ENCODE results near the gene DST.

DST gene

GRCh38 chr6:56682635-56683034 lies 39.9 kb upstream of the DST start:
- CTCF ChIA-PET: interaction anchor here (1.9 kb wide), 1 partner anchor 15 kb away, joined by 17 read pairs; no protein-coding TSS in a partner anchor
- 100% methylated on average over 1 of the region's 1 CpG for WGBS (ENCODE audit: insufficient coverage)
- POLR2A ChIA-PET: no interaction called here
- Histone ChIP-seq H3K36me3 (ENCODE audit: control insufficient read depth in 4 of 4, insufficient read depth in 4 of 4, low read length in 3 of 4) (no peaks in the 10 kb centered on the region), H3K27me3 (replicated peaks in 2 of 5; ENCODE audit: control insufficient read depth in 4 of 5, insufficient read depth in 5 of 5, low read length in 4 of 5) (no peaks in the 10 kb centered on the region), H3K27ac (ENCODE audit: insufficient read depth in 1 of 2, low read depth in 1 of 2, low read length in 2 of 2, poor library complexity in 1 of 2, severe bottlenecking in 2 of 2) (no peak overlapping the region), H3K9me3 (ENCODE audit: control extremely low read depth in 1 of 5, control insufficient read depth in 4 of 5, insufficient read depth in 2 of 5, low read depth in 1 of 5, low read length in 4 of 5) (no peaks in the 10 kb centered on the region), H3K4me3 (ENCODE audit: control insufficient read depth in 1 of 7, extremely low read depth in 1 of 7, insufficient read depth in 4 of 7, low read depth in 2 of 7, low read length in 6 of 7) (no peak overlapping the region), H3K4me1 (ENCODE audit: control extremely low read depth in 1 of 4, control insufficient read depth in 4 of 4, insufficient read depth in 4 of 4, low read length in 3 of 4) (no peaks in the 10 kb centered on the region)
- no peak for DNase-seq

DNA sequence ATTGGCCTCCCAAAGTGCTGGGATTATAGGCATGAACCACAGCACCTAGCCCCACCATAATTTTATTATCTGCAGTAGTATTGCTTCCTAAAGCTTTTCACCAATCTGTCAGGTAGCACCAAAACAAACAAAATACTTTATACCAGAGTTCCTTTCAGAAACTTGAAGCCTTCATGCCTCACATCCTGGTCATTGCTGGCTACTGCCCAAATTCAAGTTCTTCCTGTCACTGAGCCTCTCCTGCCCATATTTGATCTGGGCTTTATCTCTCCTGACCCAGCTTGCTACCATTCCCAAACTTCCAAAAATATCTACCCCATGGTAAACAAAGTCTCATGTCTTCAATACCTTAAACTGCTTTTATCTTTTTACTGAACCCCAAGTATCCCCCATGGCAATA lies 34.9 kb upstream of the DST start:
- ChIA-PET CTCF (interaction anchor here (1.2 to 1.3 kb wide), 2 partner anchors 23 to 30 kb away, joined by 3 to 4 read pairs; no protein-coding TSS in a partner anchor), POLR2A (no interaction called here)
- no peaks in the 10 kb centered on the region for H3K9me3 ChIP-seq (ENCODE audit: control extremely low read depth in 1 of 5, control insufficient read depth in 4 of 5, insufficient read depth in 2 of 5, low read depth in 1 of 5, low read length in 4 of 5)
- no peak for DNase-seq
- no peaks in the 10 kb centered on the region for H3K27me3 ChIP-seq (replicated peaks in 2 of 5; ENCODE audit: control insufficient read depth in 4 of 5, insufficient read depth in 5 of 5, low read length in 4 of 5)
- H3K27ac ChIP-seq (ENCODE audit: insufficient read depth in 1 of 2, low read depth in 1 of 2, low read length in 2 of 2, poor library complexity in 1 of 2, severe bottlenecking in 2 of 2): no peak overlapping the region
- H3K4me3 ChIP-seq (ENCODE audit: control insufficient read depth in 1 of 7, extremely low read depth in 1 of 7, insufficient read depth in 4 of 7, low read depth in 2 of 7, low read length in 6 of 7): no peak overlapping the region
- no peaks in the 10 kb centered on the region for H3K36me3 ChIP-seq (ENCODE audit: control insufficient read depth in 4 of 4, insufficient read depth in 4 of 4, low read length in 3 of 4)
- peaks cover 0 to 5% (median 2%) of the 10 kb centered on the region in 4 experiments for H3K4me1 ChIP-seq (ENCODE audit: control extremely low read depth in 1 of 4, control insufficient read depth in 4 of 4, insufficient read depth in 4 of 4, low read length in 3 of 4)

DNA sequence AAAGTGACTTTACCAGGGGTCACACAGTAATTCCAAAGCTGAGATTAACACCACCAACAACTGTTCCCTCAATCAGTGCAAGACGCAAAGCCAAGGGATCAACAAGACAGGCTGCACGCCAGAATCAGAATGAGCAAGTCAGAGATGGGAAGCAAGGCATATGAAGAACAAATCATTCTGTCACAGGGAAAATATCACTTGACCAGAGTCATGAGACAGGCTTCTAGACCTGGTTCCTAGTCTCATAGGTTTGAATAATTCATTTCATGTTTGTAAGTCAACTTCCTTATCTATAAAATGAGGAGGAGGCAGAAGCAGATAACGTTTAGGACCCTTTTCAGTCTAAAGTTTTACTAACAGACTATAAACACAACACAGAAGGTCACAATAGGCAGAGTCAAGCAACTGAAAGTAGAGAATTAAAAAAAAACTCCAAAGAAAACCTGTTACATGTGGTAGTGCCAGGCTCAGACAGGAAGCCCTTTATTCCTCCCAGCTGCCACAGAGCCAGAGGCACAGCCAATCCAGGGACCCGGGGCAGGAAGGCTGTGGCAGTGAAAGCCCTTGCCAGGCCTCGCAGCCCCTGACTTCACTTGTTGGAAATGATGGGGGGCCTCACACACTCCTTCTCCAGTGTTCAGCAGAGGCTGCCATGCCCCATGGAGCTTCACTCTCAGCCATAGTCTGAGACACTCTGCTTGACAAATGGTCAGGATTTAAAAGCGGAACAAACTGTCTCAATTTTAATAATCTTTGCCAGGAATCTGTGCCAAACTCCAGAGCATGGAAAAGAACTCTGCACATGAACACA lies 29.2 kb upstream of the DST start:
- ChIA-PET CTCF (interaction anchor here (0.8 to 1.6 kb wide), 5 partner anchors 17 to 86 kb away, joined by 3 to 5 read pairs (median 3); no protein-coding TSS in a partner anchor), POLR2A (no interaction called here)
- peaks cover 0 to 2% (median 0%) of the 10 kb centered on the region in 4 experiments for H3K36me3 ChIP-seq (ENCODE audit: control insufficient read depth in 4 of 4, insufficient read depth in 4 of 4, low read length in 3 of 4)
- H3K9me3 ChIP-seq (ENCODE audit: control extremely low read depth in 1 of 5, control insufficient read depth in 4 of 5, insufficient read depth in 2 of 5, low read depth in 1 of 5, low read length in 4 of 5): no peaks in the 10 kb centered on the region
- H3K27ac ChIP-seq (ENCODE audit: insufficient read depth in 1 of 2, low read depth in 1 of 2, low read length in 2 of 2, poor library complexity in 1 of 2, severe bottlenecking in 2 of 2): peak overlapping the region; percentile 25 to 65
- H3K4me1 ChIP-seq (ENCODE audit: control extremely low read depth in 1 of 4, control insufficient read depth in 4 of 4, insufficient read depth in 4 of 4, low read length in 3 of 4): peaks cover 7 to 26% (median 16%) of the 10 kb centered on the region in 4 experiments
- DNase-seq: peak in 2 of 3 donors; percentile 51 to 67
- 17% methylated on average over 1 of the region's 6 CpGs for WGBS (ENCODE audit: insufficient coverage)
- no peaks in the 10 kb centered on the region for H3K27me3 ChIP-seq (replicated peaks in 2 of 5; ENCODE audit: control insufficient read depth in 4 of 5, insufficient read depth in 5 of 5, low read length in 4 of 5)
- H3K4me3 ChIP-seq (ENCODE audit: control insufficient read depth in 1 of 7, extremely low read depth in 1 of 7, insufficient read depth in 4 of 7, low read depth in 2 of 7, low read length in 6 of 7): peak overlapping the region in 4 of 7 experiments; percentile 17 to 64 (median 39)

GRCh38 chr6:56671160-56671559 lies 28.5 kb upstream of the DST start:
- ChIA-PET CTCF (interaction anchor here (1.2 to 2.1 kb wide), 2 partner anchors 31 to 36 kb away, joined by 3 to 6 read pairs; no protein-coding TSS in a partner anchor), POLR2A (no interaction called here)
- H3K4me3 ChIP-seq (ENCODE audit: control insufficient read depth in 1 of 7, extremely low read depth in 1 of 7, insufficient read depth in 4 of 7, low read depth in 2 of 7, low read length in 6 of 7): no peak overlapping the region
- peaks cover 7 to 33% (median 20%) of the 10 kb centered on the region in 4 experiments for H3K4me1 ChIP-seq (ENCODE audit: control extremely low read depth in 1 of 4, control insufficient read depth in 4 of 4, insufficient read depth in 4 of 4, low read length in 3 of 4)
- peaks cover 0 to 2% (median 0%) of the 10 kb centered on the region in 4 experiments for H3K36me3 ChIP-seq (ENCODE audit: control insufficient read depth in 4 of 4, insufficient read depth in 4 of 4, low read length in 3 of 4)
- DNase-seq: no peak
- no peaks in the 10 kb centered on the region for H3K27me3 ChIP-seq (replicated peaks in 2 of 5; ENCODE audit: control insufficient read depth in 4 of 5, insufficient read depth in 5 of 5, low read length in 4 of 5)
- no peak overlapping the region for H3K27ac ChIP-seq (ENCODE audit: insufficient read depth in 1 of 2, low read depth in 1 of 2, low read length in 2 of 2, poor library complexity in 1 of 2, severe bottlenecking in 2 of 2)
- H3K9me3 ChIP-seq (ENCODE audit: control extremely low read depth in 1 of 5, control insufficient read depth in 4 of 5, insufficient read depth in 2 of 5, low read depth in 1 of 5, low read length in 4 of 5): no peaks in the 10 kb centered on the region
- no CpG with 5 or more reads among the region's 1 CpG for WGBS (ENCODE audit: insufficient coverage)

DNA sequence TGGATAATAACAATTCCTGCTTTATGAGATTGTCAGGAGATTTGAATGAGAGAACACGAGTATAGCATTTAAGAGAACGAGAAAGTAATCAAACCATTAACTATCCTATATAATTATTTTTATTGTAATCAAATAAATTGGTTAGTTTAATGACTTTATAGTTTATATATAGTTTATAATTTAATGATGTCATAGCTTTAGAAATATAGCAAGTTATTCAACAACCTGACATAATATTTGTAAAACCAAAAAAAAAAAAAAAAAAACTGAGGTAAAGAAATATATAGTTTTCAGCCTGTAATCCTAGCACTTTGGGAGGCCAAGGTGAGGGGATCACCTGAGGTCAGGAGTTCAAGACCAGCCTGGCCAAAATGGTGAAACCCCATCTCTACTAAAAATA lies 26.4 kb upstream of the DST start:
- ChIA-PET CTCF (interaction anchor here (0.7 to 2.1 kb wide), 5 partner anchors 12 to 42 kb away, joined by 3 to 6 read pairs (median 4); no protein-coding TSS in a partner anchor), POLR2A (no interaction called here)
- H3K27me3 ChIP-seq (replicated peaks in 2 of 5; ENCODE audit: control insufficient read depth in 4 of 5, insufficient read depth in 5 of 5, low read length in 4 of 5): no peaks in the 10 kb centered on the region
- H3K4me1 ChIP-seq (ENCODE audit: control extremely low read depth in 1 of 4, control insufficient read depth in 4 of 4, insufficient read depth in 4 of 4, low read length in 3 of 4): peaks cover 7 to 33% (median 20%) of the 10 kb centered on the region in 4 experiments
- H3K27ac ChIP-seq (ENCODE audit: insufficient read depth in 1 of 2, low read depth in 1 of 2, low read length in 2 of 2, poor library complexity in 1 of 2, severe bottlenecking in 2 of 2): no peak overlapping the region
- no CpG with 5 or more reads among the region's 2 CpGs for WGBS (ENCODE audit: insufficient coverage)
- H3K36me3 ChIP-seq (ENCODE audit: control insufficient read depth in 4 of 4, insufficient read depth in 4 of 4, low read length in 3 of 4): peaks cover 0 to 2% (median 0%) of the 10 kb centered on the region in 4 experiments
- H3K4me3 ChIP-seq (ENCODE audit: control insufficient read depth in 1 of 7, extremely low read depth in 1 of 7, insufficient read depth in 4 of 7, low read depth in 2 of 7, low read length in 6 of 7): no peak overlapping the region
- H3K9me3 ChIP-seq (ENCODE audit: control extremely low read depth in 1 of 5, control insufficient read depth in 4 of 5, insufficient read depth in 2 of 5, low read depth in 1 of 5, low read length in 4 of 5): no peaks in the 10 kb centered on the region
- no peak for DNase-seq

GRCh38 chr6:56668158-56668557 lies 25.5 kb upstream of the DST start:
- Histone ChIP-seq H3K27ac (ENCODE audit: insufficient read depth in 1 of 2, low read depth in 1 of 2, low read length in 2 of 2, poor library complexity in 1 of 2, severe bottlenecking in 2 of 2) (no peak overlapping the region), H3K36me3 (ENCODE audit: control insufficient read depth in 4 of 4, insufficient read depth in 4 of 4, low read length in 3 of 4) (peaks cover 0 to 2% (median 0%) of the 10 kb centered on the region in 4 experiments), H3K27me3 (replicated peaks in 2 of 5; ENCODE audit: control insufficient read depth in 4 of 5, insufficient read depth in 5 of 5, low read length in 4 of 5) (no peaks in the 10 kb centered on the region), H3K4me3 (ENCODE audit: control insufficient read depth in 1 of 7, extremely low read depth in 1 of 7, insufficient read depth in 4 of 7, low read depth in 2 of 7, low read length in 6 of 7) (no peak overlapping the region), H3K4me1 (ENCODE audit: control extremely low read depth in 1 of 4, control insufficient read depth in 4 of 4, insufficient read depth in 4 of 4, low read length in 3 of 4) (peaks cover 6 to 33% (median 20%) of the 10 kb centered on the region in 4 experiments), H3K9me3 (ENCODE audit: control extremely low read depth in 1 of 5, control insufficient read depth in 4 of 5, insufficient read depth in 2 of 5, low read depth in 1 of 5, low read length in 4 of 5) (no peaks in the 10 kb centered on the region)
- no CpG with 5 or more reads among the region's 4 CpGs for WGBS (ENCODE audit: insufficient coverage)
- ChIA-PET CTCF (interaction anchor here (0.9 to 1.3 kb wide), 2 partner anchors 11 to 40 kb away, joined by 3 read pairs; no protein-coding TSS in a partner anchor), POLR2A (no interaction called here)
- DNase-seq: no peak

- no CpG with 5 or more reads among the region's 3 CpGs for WGBS (ENCODE audit: insufficient coverage)
- DNase-seq: no peak
- no peaks in the 10 kb centered on the region for H3K27me3 ChIP-seq (replicated peaks in 2 of 5; ENCODE audit: control insufficient read depth in 4 of 5, insufficient read depth in 5 of 5, low read length in 4 of 5)
- peaks cover 4 to 26% (median 18%) of the 10 kb centered on the region in 4 experiments for H3K4me1 ChIP-seq (ENCODE audit: control extremely low read depth in 1 of 4, control insufficient read depth in 4 of 4, insufficient read depth in 4 of 4, low read length in 3 of 4)
- no peaks in the 10 kb centered on the region for H3K9me3 ChIP-seq (ENCODE audit: control extremely low read depth in 1 of 5, control insufficient read depth in 4 of 5, insufficient read depth in 2 of 5, low read depth in 1 of 5, low read length in 4 of 5)
- ChIA-PET CTCF (interaction anchor here (0.6 to 1.3 kb wide), 2 partner anchors 12 to 15 kb away, joined by 3 read pairs; no protein-coding TSS in a partner anchor), POLR2A (no interaction called here)
- no peak overlapping the region for H3K4me3 ChIP-seq (ENCODE audit: control insufficient read depth in 1 of 7, extremely low read depth in 1 of 7, insufficient read depth in 4 of 7, low read depth in 2 of 7, low read length in 6 of 7)
- no peak overlapping the region for H3K27ac ChIP-seq (ENCODE audit: insufficient read depth in 1 of 2, low read depth in 1 of 2, low read length in 2 of 2, poor library complexity in 1 of 2, severe bottlenecking in 2 of 2)
- H3K36me3 ChIP-seq (ENCODE audit: control insufficient read depth in 4 of 4, insufficient read depth in 4 of 4, low read length in 3 of 4): peaks cover 0 to 2% (median 0%) of the 10 kb centered on the region in 4 experiments
These were observed 24.6 kb upstream of the DST start for GRCh38 chr6:56667336-56667735.

All from common myeloid progenitor, CD34-positive (primary cell).